Sigmoid colon (tissue), 7 donors: ENCODE data around the gene VAT1L. TPM values are rescaled to one million over a fixed set of nuclear protein-coding genes. Genes with fewer than 3 reads are reported as not detected.

ENCODE experiments used
- DNase-seq: peaks from one replicate; pipeline ENCODE4 v3.0.0-alpha.2; 2019
- H3K27ac ChIP-seq, 4 donors: fragments of 200-600 bp; sonication (generic); one replicate each; pipeline ENCODE4 v1.5.1; 2016 to 2019; ENCODE audit warnings: mild to moderate bottlenecking in 1 of 4
- H3K27me3 ChIP-seq, 3 donors: fragments of 200-600 bp; sonication (generic); one replicate each; pipeline ENCODE4 v1.5.1; 2019; ENCODE audit warnings: mild to moderate bottlenecking in 1 of 3
- H3K36me3 ChIP-seq, 4 donors: fragments of 200-600 bp; sonication (generic); one replicate each; pipeline ENCODE4 v1.5.1; 2016 to 2019
- H3K4me1 ChIP-seq, 4 donors: fragments of 200-600 bp; sonication (generic); one replicate each; pipeline ENCODE4 v1.5.1; 2017 to 2019
- H3K4me3 ChIP-seq, 4 donors: fragments of 200-600 bp; sonication (generic); one replicate each; pipeline ENCODE4 v1.5.1; 2017 to 2019; ENCODE audit warnings: mild to moderate bottlenecking in 2 of 4, moderate library complexity in 1 of 4
- H3K9me3 ChIP-seq, 4 donors: fragments of 200-600 bp in 3 of 4; sonication (generic) in 3 of 4; one replicate each; pipeline versions ENCODE4 v1.5.1 to v1.6.1; 2013 to 2019
- EP300 ChIP-seq, 4 donors: sonication (generic); formaldehyde crosslinking; IDR thresholded peaks; one replicate each; pipeline ENCODE4 v1.6.1; 2017; ENCODE audit warnings: antibody characterized with exemption in 4 of 4
- POLR2A ChIP-seq, 2 donors: fragments of 450-650 bp; IDR thresholded peaks; one replicate each; pipeline ENCODE4 v1.6.1; 2016; ENCODE audit warnings: antibody characterized with exemption in 2 of 2, mild to moderate bottlenecking in 2 of 2, moderate library complexity in 2 of 2
- POLR2AphosphoS5 ChIP-seq, 4 donors: sonication (generic); formaldehyde crosslinking; IDR thresholded peaks; one replicate each; pipeline ENCODE4 v1.6.1; 2017; ENCODE audit warnings: antibody characterized with exemption in 4 of 4
- WGBS, 2 donors: extraction: QIAGEN DNeasy Blood & Tissue Kit; methylation state at CpG; one replicate each; pipeline ENCODE4 v1.1.7; 2013; 5-methylcytosine and 5-hydroxymethylcytosine counted together
- intact Hi-C: fragments of 100-400 bp; cut with DNase I; formaldehyde crosslinking; loops from one replicate; pipeline ENCODE4 v1.15.1; 2023
- polyA plus RNA-seq, 3 donors: library from polyadenylated mRNA; stranded (reverse); fragments of 200-250 nt; gene quantifications; one replicate each; pipeline ENCODE4 v1.2.3, GENCODE V29; 2013
- total RNA-seq, 4 donors: library from RNA; depleted of rRNA; stranded (reverse); fragments of >200 nt; gene quantifications; one replicate each; pipeline ENCODE4 v1.1.0, GENCODE V29; 2016
- TF ChIP-seq, protein P1 (sequence below), 4 experiments: fragments of 450-650 bp in 3 of 4; fragments of 200-600 bp in 1 of 4; IDR thresholded peaks; one replicate each; pipeline ENCODE4 v1.5.1; 2016 to 2019; ENCODE audit warnings: antibody characterized with exemption in 4 of 4, mild to moderate bottlenecking in 3 of 4, moderate library complexity in 2 of 4
- donor health status: healthy with polysubstance abuse.
- donor health status: Bipolar disorder and iron deficiency.
- donor health status: healthy.

Gene VAT1L, protein sequence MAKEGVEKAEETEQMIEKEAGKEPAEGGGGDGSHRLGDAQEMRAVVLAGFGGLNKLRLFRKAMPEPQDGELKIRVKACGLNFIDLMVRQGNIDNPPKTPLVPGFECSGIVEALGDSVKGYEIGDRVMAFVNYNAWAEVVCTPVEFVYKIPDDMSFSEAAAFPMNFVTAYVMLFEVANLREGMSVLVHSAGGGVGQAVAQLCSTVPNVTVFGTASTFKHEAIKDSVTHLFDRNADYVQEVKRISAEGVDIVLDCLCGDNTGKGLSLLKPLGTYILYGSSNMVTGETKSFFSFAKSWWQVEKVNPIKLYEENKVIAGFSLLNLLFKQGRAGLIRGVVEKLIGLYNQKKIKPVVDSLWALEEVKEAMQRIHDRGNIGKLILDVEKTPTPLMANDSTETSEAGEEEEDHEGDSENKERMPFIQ
- 1 to 10 TPM; 3.5 to 6.4 (median 5.1) TPM for total RNA-seq
- 1 to 10 TPM in 2 of 3 donors, under 1 TPM in 1; 0.60 to 4.5 (median 1.2) TPM for polyA plus RNA-seq

GRCh38 chr16:77788181-77789084 is at the start of gene VAT1L:
Gene VAT1L (plus strand): TSS chr16:77788564. CDS start chr16:77788683, 119 bp downstream.
- no peak within 1 kb of the TSS for H3K27ac ChIP-seq
- peak within 1 kb of the TSS; percentile 24 to 50 (median 45) for H3K4me3 ChIP-seq
- no peaks in the 10 kb centered on the region for H3K36me3 ChIP-seq
- H3K4me1 ChIP-seq, result peaks cover 0 to 17% (median 15%) of the 10 kb centered on the region in 4 donors
- H3K9me3 ChIP-seq, result no peaks in the 10 kb centered on the region
- WGBS, 2 donors, result 1 to 3% methylated on average over 78 of the region's 78 CpGs
- no peak for TF ChIP-seq POLR2A (IDR thresholded peaks at IDR 0.05)
- no peak for TF ChIP-seq EP300 (IDR thresholded peaks at IDR 0.05)
- TF ChIP-seq POLR2AphosphoS5 (IDR thresholded peaks at IDR 0.05), result no peak
- TF ChIP-seq, protein P1, sequence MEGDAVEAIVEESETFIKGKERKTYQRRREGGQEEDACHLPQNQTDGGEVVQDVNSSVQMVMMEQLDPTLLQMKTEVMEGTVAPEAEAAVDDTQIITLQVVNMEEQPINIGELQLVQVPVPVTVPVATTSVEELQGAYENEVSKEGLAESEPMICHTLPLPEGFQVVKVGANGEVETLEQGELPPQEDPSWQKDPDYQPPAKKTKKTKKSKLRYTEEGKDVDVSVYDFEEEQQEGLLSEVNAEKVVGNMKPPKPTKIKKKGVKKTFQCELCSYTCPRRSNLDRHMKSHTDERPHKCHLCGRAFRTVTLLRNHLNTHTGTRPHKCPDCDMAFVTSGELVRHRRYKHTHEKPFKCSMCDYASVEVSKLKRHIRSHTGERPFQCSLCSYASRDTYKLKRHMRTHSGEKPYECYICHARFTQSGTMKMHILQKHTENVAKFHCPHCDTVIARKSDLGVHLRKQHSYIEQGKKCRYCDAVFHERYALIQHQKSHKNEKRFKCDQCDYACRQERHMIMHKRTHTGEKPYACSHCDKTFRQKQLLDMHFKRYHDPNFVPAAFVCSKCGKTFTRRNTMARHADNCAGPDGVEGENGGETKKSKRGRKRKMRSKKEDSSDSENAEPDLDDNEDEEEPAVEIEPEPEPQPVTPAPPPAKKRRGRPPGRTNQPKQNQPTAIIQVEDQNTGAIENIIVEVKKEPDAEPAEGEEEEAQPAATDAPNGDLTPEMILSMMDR (IDR thresholded peaks at IDR 0.05), result no peak
- DNase-seq, result no peak
- intact Hi-C loops, result no loop called here
- peaks cover 13 to 69% (median 35%) of the 10 kb centered on the region in 3 donors for H3K27me3 ChIP-seq

GRCh38 chr16:77738706-77739558 is 49.4 kb upstream of the VAT1L start:
- intact Hi-C loops, result no loop called here
- TF ChIP-seq POLR2A (IDR thresholded peaks at IDR 0.05) (no peak), POLR2AphosphoS5 (IDR thresholded peaks at IDR 0.05) (no peak), EP300 (IDR thresholded peaks at IDR 0.05) (no peak)
- TF ChIP-seq, protein P1 (IDR thresholded peaks at IDR 0.05), result no peak
- DNase-seq, result no peak
- no peaks in the 10 kb centered on the region for H3K36me3 ChIP-seq
- no peaks in the 10 kb centered on the region for H3K4me1 ChIP-seq
- 80 to 94% methylated on average over 10 of the region's 10 CpGs for WGBS, 2 donors
- H3K4me3 ChIP-seq, result no peak overlapping the region
- H3K27me3 ChIP-seq, result no peaks in the 10 kb centered on the region
- no peak overlapping the region for H3K27ac ChIP-seq
- no peaks in the 10 kb centered on the region for H3K9me3 ChIP-seq

DNA sequence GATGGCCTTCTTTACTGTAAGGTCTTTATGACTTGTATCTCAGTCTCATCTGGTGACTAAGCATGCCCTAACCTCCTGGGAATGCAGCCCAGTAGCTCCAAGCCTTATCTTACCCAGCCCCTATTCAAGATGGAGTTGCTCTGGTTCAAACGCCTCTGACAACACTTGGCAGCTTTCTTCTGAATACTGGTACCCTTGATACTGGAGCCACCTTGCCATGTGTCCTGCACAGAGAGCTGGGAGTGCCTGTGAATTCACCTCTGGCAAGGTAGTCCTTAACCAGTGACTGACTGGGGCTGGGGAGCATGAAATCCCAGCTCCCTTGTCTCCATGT is 48.8 kb upstream of the VAT1L start:
- no peak for DNase-seq
- no peaks in the 10 kb centered on the region for H3K9me3 ChIP-seq
- no peak overlapping the region for H3K4me3 ChIP-seq
- no peak overlapping the region for H3K27ac ChIP-seq
- TF ChIP-seq POLR2A (IDR thresholded peaks at IDR 0.05), result no peak
- TF ChIP-seq, protein P1 (IDR thresholded peaks at IDR 0.05), result no peak
- no peaks in the 10 kb centered on the region for H3K4me1 ChIP-seq
- no peaks in the 10 kb centered on the region for H3K27me3 ChIP-seq
- WGBS, 2 donors, result 80 to 87% methylated on average over 1 of the region's 1 CpG
- intact Hi-C loops, result no loop called here
- H3K36me3 ChIP-seq, result no peaks in the 10 kb centered on the region

DNA sequence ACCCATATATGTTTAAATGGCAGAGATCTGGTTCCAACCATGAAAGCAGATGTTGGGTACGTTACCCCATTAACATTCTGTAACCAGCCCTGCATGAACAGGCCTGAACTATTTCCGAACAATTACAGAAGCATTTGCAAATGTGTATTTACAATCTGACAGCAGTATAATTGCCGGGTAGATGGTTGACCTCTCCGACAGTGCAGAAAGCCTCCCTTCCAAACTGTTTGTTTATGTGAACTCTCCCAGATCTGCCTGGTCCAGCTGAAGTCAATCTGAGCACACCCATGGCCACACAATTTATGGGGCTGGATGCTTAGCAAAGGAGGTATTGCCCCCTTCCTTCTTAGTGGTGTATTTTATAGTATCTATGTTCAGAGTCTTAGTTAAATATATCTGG is 44.2 kb upstream of the VAT1L start:
- 71 to 77% methylated on average over 4 of the region's 4 CpGs for WGBS, 2 donors
- H3K27ac ChIP-seq, result no peak overlapping the region
- no peaks in the 10 kb centered on the region for H3K36me3 ChIP-seq
- no peaks in the 10 kb centered on the region for H3K9me3 ChIP-seq
- no peaks in the 10 kb centered on the region for H3K4me1 ChIP-seq
- no peak for DNase-seq
- H3K4me3 ChIP-seq, result no peak overlapping the region
- intact Hi-C loops, result no loop called here
- no peaks in the 10 kb centered on the region for H3K27me3 ChIP-seq
- TF ChIP-seq POLR2A (IDR thresholded peaks at IDR 0.05) (no peak), POLR2AphosphoS5 (IDR thresholded peaks at IDR 0.05) (no peak), EP300 (IDR thresholded peaks at IDR 0.05) (no peak)
- TF ChIP-seq, protein P1 (IDR thresholded peaks at IDR 0.05), result no peak
